K562 (cell line): ENCODE results near the gene CPSF2. TPM values are rescaled to one million over a fixed set of nuclear protein-coding genes. Genes with fewer than 3 reads are reported as not detected.

Experiments used
- ATAC-seq: fragments of 200-7000 bp; cut with Tn5 transposase; 3 replicates; pipeline ENCODE4 v1.9.1; 2020; ENCODE audit warnings: moderate library complexity
- BruUV-seq: library from RNA; stranded (reverse); fragments of 400-500 nt; replicated peaks from 2 replicates; lab custom pipeline; 2021; lab: Mats Ljungman, UMichigan
- CTCF ChIA-PET: fragments of 300-600 bp; formaldehyde crosslinking; extraction: SDS; loops from one replicate; lab custom pipeline; 2021; ENCODE audit warnings: low intra/inter-chr PET ratio; lab: Yijun Ruan, JAX
- POLR2A ChIA-PET: fragments of 300-600, 350-650 bp; sonication (Branson Sonifier 250); formaldehyde crosslinking; extraction: SDS; loops from one replicate; lab custom pipeline; 2021; ENCODE audit warnings: antibody characterized with exemption, inconsistent platforms; lab: Yijun Ruan, JAX
- DNase-seq, 4 experiments: peaks; one replicate each; pipeline versions ENCODE4 v3.0.0 to v3.0.0-alpha.2; 2011 to 2018; ENCODE audit warnings: low spot score in 3 of 4, mixed read lengths in 3 of 4; ENCODE audit errors: extremely low read depth in 1 of 4
- FAIRE-seq: peaks from 2 replicates; lab custom pipeline; 2011; peaks lifted over from hg19 to GRCh38; lab: Jason Lieb, UNC
- H2AFZ ChIP-seq: 2 replicates; pipeline ENCODE4 v1.6.0; 2011; ENCODE audit warnings: low read depth, low read length, control low read depth, inconsistent platforms
- H3K27ac ChIP-seq: fragments of 200-600 bp; 3 replicates; pipeline ENCODE4 v1.8.0; 2011; ENCODE audit warnings: low read depth, mild to moderate bottlenecking, control low read depth, inconsistent platforms, low read length, moderate library complexity, mixed read lengths; ENCODE audit errors: extremely low read depth
- H3K27me3 ChIP-seq, 2 experiments: fragments of 300-600 bp in 1 of 2; 2 replicates in 1 of 2; 3 replicates in 1 of 2; pipeline versions ENCODE4 v1.6.0 to v1.8.0; 2011; ENCODE audit warnings: inconsistent platforms in 2 of 2, low read length in 2 of 2, mild to moderate bottlenecking in 1 of 2, mixed read lengths in 1 of 2, moderate library complexity in 1 of 2; ENCODE audit not compliant: control insufficient read depth in 2 of 2, insufficient read depth in 2 of 2
- H3K36me3 ChIP-seq: fragments of 300-600 bp; 3 replicates; pipeline ENCODE4 v1.8.0; 2011; ENCODE audit warnings: mild to moderate bottlenecking, low read length, inconsistent platforms; ENCODE audit not compliant: control insufficient read depth, insufficient read depth
- H3K4me1 ChIP-seq, 2 experiments: fragments of 200-600 bp in 1 of 2; replicated peaks in 1 of 2; 2 replicates in 1 of 2; 3 replicates in 1 of 2; pipeline versions ENCODE4 v1.5.1 to v1.8.0; 2011; ENCODE audit warnings: inconsistent platforms in 2 of 2, low read length in 2 of 2, mild to moderate bottlenecking in 1 of 2, mixed read lengths in 1 of 2, moderate library complexity in 1 of 2; ENCODE audit not compliant: control insufficient read depth in 2 of 2, insufficient read depth in 2 of 2
- H3K4me2 ChIP-seq: 2 replicates; pipeline ENCODE4 v1.6.1; 2011; ENCODE audit warnings: low read length, control low read depth, inconsistent platforms, mixed read lengths; ENCODE audit not compliant: insufficient read depth
- H3K4me3 ChIP-seq: fragments of 200-600 bp; sonication (generic), shearing (Covaris generic); 2 replicates; pipeline ENCODE4 v1.5.1; 2016; ENCODE audit warnings: control low read depth, inconsistent platforms
- H3K79me2 ChIP-seq: fragments of 200-600 bp; 3 replicates; pipeline ENCODE4 v1.8.0; 2011; ENCODE audit warnings: low read length, inconsistent platforms; ENCODE audit not compliant: control insufficient read depth, insufficient read depth
- H3K9ac ChIP-seq, 2 experiments: 2 replicates each; pipeline versions ENCODE4 v1.6.0 to v1.6.1; 2011; ENCODE audit warnings: low read depth in 2 of 2, low read length in 2 of 2, control low read depth in 1 of 2, inconsistent platforms in 1 of 2, mild to moderate bottlenecking in 1 of 2, mixed read lengths in 1 of 2; ENCODE audit not compliant: insufficient read depth in 1 of 2
- H3K9me1 ChIP-seq: one replicate; pipeline ENCODE4 v1.6.0; 2011; ENCODE audit warnings: inconsistent platforms, mild to moderate bottlenecking, low read length, moderate library complexity; ENCODE audit not compliant: control insufficient read depth, insufficient read depth
- H3K9me3 ChIP-seq: replicated peaks from 2 replicates; pipeline ENCODE4 v1.5.1; 2011; ENCODE audit warnings: low read depth, low read length, inconsistent platforms; ENCODE audit not compliant: control insufficient read depth, insufficient read depth
- H4K20me1 ChIP-seq: replicated peaks from 2 replicates; pipeline ENCODE4 v1.6.1; 2011; ENCODE audit warnings: low read length, inconsistent platforms, mixed read lengths; ENCODE audit not compliant: control insufficient read depth, insufficient read depth
- NFXL1 ChIP-seq: fragments of 450-650 bp; formaldehyde crosslinking; IDR thresholded peaks from 2 replicates; pipeline ENCODE4 v1.4.0; 2021; ENCODE audit warnings: mild to moderate bottlenecking
- PTBP1 ChIP-seq: fragments of 200-400 bp; formaldehyde crosslinking; IDR thresholded peaks from 2 replicates; pipeline ENCODE4 v1.6.1; 2017; ENCODE audit warnings: low read depth, low read length
- RFX1 ChIP-seq: fragments of 450-650 bp; IDR thresholded peaks from 2 replicates; pipeline ENCODE4 v1.6.1; 2016; ENCODE audit warnings: mild to moderate bottlenecking, moderate library complexity
- TEAD4 ChIP-seq, 2 experiments: sonication (generic) in 1 of 2; formaldehyde crosslinking in 1 of 2; IDR thresholded peaks; 2 replicates each; pipeline versions ENCODE4 v1.6.1 to v1.8.0; 2012 to 2022; ENCODE audit warnings: borderline replicate concordance in 1 of 2, inconsistent platforms in 1 of 2, low read length in 1 of 2, mild to moderate bottlenecking in 1 of 2, missing genetic modification reagents in 1 of 2
- XRCC3 ChIP-seq: fragments of 450-650 bp; IDR thresholded peaks from 2 replicates; pipeline ENCODE4 v1.6.1; 2017; ENCODE audit warnings: mild to moderate bottlenecking, moderate library complexity
- ZNF175 ChIP-seq: fragments of 200-800 bp; sonication (Bioruptor generic); IDR thresholded peaks from 2 replicates; pipeline ENCODE4 v1.6.1; 2016; ENCODE audit warnings: low read depth, mild to moderate bottlenecking, missing genetic modification characterization, missing compliant biosample characterization
- ZNF217 ChIP-seq: sonication (generic); formaldehyde crosslinking; IDR thresholded peaks from 2 replicates; pipeline ENCODE4 v1.8.0; 2022; ENCODE audit warnings: mild to moderate bottlenecking, missing genetic modification reagents
- WGBS: fragments of 100-300 bp; shearing (Covaris generic); methylation state at CpG from one replicate; pipeline ENCODE4 v1.1.6; 2016; ENCODE audit warnings: low coverage, mixed read lengths; ENCODE audit not compliant: insufficient coverage; ENCODE audit errors: missing lambda C conversion rate; 5-methylcytosine and 5-hydroxymethylcytosine counted together
- in situ Hi-C: fragments of 300-500 bp; cut with MboI; formaldehyde crosslinking; loops from 4 replicates; pipeline ENCODE4 v1.15.0; 2018; ENCODE audit warnings: inconsistent platforms, mixed read lengths
- intact Hi-C: fragments of 100-400 bp; cut with micrococcal nuclease; formaldehyde crosslinking; loops from 2 replicates; pipeline ENCODE4 v1.14.2; 2022
- polyA plus RNA-seq, 8 experiments: library from polyadenylated mRNA; depleted of rRNA in 4 of 8; stranded (reverse) in 5 of 8; unstranded in 3 of 8; fragments of >200 nt; fragmentation: Nextera tagmentation in 2 of 8; fragmentation: Illumina TruSeq in 1 of 8; extraction: Ambion mirVana in 2 of 8; extraction: Trizol in 1 of 8; gene quantifications; 2 replicates each; pipeline versions ENCODE4 v1.2.1 to v1.2.3, GENCODE V29; 2011 to 2014; ENCODE audit warnings: inconsistent platforms in 1 of 8, missing spikeins in 1 of 8
- total RNA-seq, 7 experiments: library from RNA; depleted of rRNA in 6 of 7; stranded (reverse); fragments of >200 nt in 6 of 7; fragmentation: Illumina TruSeq in 2 of 7; extraction: Trizol in 2 of 7; gene quantifications; 2 replicates each; pipeline versions ENCODE4 v1.2.1 to v1.2.3, GENCODE V29; 2011 to 2021; ENCODE audit warnings: low replicate concordance in 1 of 7
- TF ChIP-seq, protein P1 (sequence below): sonication (generic); formaldehyde crosslinking; IDR thresholded peaks from 2 replicates; pipeline ENCODE4 v1.4.0; 2020; ENCODE audit warnings: mild to moderate bottlenecking, missing genetic modification reagents
- TF ChIP-seq, protein P2 (sequence below): IDR thresholded peaks from 2 replicates; pipeline ENCODE4 v1.6.1; 2011; ENCODE audit not compliant: insufficient read length; ENCODE audit errors: extremely low read depth

The CPSF2 gene
- total and polyA plus RNA-seq, 9 of the 15 experiments (the other 6 are each of a cell fraction or from before 2014, with no cell fraction given) = 20.8 to 71.3 (median 49.0) TPM

DNA sequence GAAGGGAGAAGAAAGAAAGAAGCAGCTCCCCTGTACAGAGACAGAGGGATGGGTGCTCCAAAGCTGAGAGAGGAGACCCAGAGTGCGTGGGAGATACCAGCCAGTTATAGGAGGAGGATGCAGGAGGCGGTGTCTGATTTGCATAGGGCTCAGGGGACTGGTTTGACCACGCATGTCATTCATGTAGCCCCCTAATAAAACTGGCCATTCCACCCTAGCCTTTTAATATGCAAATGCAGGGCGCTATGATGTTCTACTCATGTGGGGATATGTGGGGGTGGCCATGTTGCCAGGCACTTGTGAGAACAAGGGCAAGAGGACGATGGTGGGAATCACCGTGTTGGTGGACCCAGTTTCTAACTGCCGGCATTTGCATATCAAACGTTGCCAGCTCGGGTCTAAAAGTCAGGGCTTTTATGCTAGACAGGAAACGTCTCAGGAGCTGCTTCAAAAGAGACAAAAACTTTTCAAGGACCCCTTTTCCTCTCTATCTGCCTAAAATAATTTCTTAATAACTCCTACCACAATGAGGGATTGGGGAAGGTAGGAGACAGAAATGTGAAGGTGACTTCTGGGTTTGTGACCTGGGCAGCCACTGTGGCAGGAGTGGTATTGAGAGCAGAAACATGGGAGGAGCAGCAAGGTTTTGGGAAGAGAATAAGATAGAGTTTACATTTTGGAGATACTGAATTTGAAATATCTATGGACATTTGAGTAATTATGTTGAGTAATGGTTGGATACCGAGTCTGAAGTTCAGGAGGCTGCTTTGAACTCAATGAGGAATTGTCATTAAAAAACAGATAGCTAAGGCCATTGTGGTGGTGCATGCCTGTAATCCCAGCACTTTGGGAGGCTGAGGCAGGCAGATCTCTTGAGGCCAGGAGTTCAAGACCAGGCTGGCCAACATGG, 13.2 kb upstream of the CPSF2 start (continued):
- TF ChIP-seq, protein P1, sequence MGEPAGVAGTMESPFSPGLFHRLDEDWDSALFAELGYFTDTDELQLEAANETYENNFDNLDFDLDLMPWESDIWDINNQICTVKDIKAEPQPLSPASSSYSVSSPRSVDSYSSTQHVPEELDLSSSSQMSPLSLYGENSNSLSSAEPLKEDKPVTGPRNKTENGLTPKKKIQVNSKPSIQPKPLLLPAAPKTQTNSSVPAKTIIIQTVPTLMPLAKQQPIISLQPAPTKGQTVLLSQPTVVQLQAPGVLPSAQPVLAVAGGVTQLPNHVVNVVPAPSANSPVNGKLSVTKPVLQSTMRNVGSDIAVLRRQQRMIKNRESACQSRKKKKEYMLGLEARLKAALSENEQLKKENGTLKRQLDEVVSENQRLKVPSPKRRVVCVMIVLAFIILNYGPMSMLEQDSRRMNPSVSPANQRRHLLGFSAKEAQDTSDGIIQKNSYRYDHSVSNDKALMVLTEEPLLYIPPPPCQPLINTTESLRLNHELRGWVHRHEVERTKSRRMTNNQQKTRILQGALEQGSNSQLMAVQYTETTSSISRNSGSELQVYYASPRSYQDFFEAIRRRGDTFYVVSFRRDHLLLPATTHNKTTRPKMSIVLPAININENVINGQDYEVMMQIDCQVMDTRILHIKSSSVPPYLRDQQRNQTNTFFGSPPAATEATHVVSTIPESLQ (CRISPR knock-in tag) = no peak
- peak; percentile 40; the same call in 1 of the 2 replicates for TF ChIP-seq TEAD4 (IDR thresholded peaks at IDR 0.05; ENCODE audit: low read length)
- TF ChIP-seq TEAD4 (CRISPR knock-in tag; IDR thresholded peaks at IDR 0.05; ENCODE audit: borderline replicate concordance) = no peak
- TF ChIP-seq, protein P2, sequence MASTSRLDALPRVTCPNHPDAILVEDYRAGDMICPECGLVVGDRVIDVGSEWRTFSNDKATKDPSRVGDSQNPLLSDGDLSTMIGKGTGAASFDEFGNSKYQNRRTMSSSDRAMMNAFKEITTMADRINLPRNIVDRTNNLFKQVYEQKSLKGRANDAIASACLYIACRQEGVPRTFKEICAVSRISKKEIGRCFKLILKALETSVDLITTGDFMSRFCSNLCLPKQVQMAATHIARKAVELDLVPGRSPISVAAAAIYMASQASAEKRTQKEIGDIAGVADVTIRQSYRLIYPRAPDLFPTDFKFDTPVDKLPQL = peak; percentile 10
- TF ChIP-seq ZNF217 (CRISPR knock-in tag) = no peak

DNA sequence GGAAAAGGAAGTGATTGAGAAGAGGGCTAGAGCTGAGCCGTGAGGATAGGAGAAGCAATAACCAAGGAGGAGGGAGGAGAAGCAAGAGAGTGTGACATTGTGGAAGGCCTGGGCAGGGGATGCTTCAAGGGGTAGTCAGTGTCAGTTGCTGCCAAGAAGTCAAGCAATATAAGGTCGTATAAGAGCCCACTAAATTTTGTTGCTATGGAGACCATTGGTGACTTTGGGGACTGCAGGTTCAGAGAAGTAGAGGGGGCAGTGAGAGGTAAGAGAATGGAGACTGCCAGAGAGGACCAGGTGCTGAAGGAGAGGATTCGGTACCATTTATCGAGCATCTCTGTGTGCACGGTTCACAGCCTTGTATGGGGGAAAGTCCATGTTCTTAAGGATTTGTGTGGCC, 12.3 kb upstream of the CPSF2 start:
- Histone ChIP-seq H3K4me1 (peaks cover 5 to 7% of the 10 kb centered on the region in 2 experiments; a peak in 4 of 5 replicates), H3K36me3 (no peaks in the 10 kb centered on the region), H4K20me1 (no peaks in the 10 kb centered on the region), H3K27me3 (no peaks in the 10 kb centered on the region), H2AFZ (peak overlapping the region; percentile 50; the same call in 1 of the 2 replicates), H3K4me3 (no peak overlapping the region), H3K9me3 (no peaks in the 10 kb centered on the region), H3K9me1 (no peaks in the 10 kb centered on the region), H3K4me2 (no peak overlapping the region), H3K9ac (no peak overlapping the region), H3K27ac (no peak overlapping the region), H3K79me2 (peaks cover 16% of the 10 kb centered on the region)
- no TSS peak for BruUV-seq
- ChIA-PET POLR2A (interaction anchor here (1.7 to 5.2 kb wide), 2 partner anchors 10 to 13 kb away, joined by 8 to 47 read pairs; partner anchors contain the start of genes CPSF2 and NDUFB1), CTCF (no interaction called here)
- ATAC-seq (no peak), DNase-seq (no peak), FAIRE-seq (no peak)
- WGBS = 86% methylated on average over 4 of the region's 5 CpGs
- intact Hi-C loops = no loop called here
- in situ Hi-C loops = no loop called here
- TF ChIP-seq PTBP1 = no peak
- TF ChIP-seq RFX1 = peak; percentile 66
- TF ChIP-seq NFXL1 (CRISPR knock-in tag) = no peak
- TF ChIP-seq XRCC3 = no peak
- 0 out of 2 replicates have a peak, but pooled peaks have one; percentile 33 for TF ChIP-seq ZNF175 (CRISPR knock-in tag)
